Spleen (tissue), 11 donors: ENCODE results near the gene HOXC12. TPM values are rescaled to one million over a fixed set of nuclear protein-coding genes. Genes with fewer than 3 reads are reported as not detected.

ENCODE experiments used
- DNase-seq: peaks from one replicate; pipeline ENCODE4 v3.0.0-alpha.2; 2020
- H3K27ac ChIP-seq, 8 donors: fragments of 200-600 bp; sonication (generic) in 7 of 8; 1 replicate in 4 of 8; 2 replicates in 4 of 8; pipeline versions ENCODE4 v1.5.0 to v1.8.0; 2016 to 2021; ENCODE audit warnings: inconsistent platforms in 4 of 8, mild to moderate bottlenecking in 4 of 8, moderate library complexity in 1 of 8
- H3K27me3 ChIP-seq, 7 donors: fragments of 200-600 bp; sonication (generic) in 6 of 7; replicated peaks in 1 of 7; 1 replicate in 4 of 7; 2 replicates in 3 of 7; pipeline versions ENCODE4 v1.5.0 to v1.8.0; 2016 to 2021; ENCODE audit warnings: inconsistent platforms in 3 of 7, mild to moderate bottlenecking in 1 of 7
- H3K36me3 ChIP-seq, 6 donors: fragments of 200-600 bp; sonication (generic) in 5 of 6; 1 replicate in 4 of 6; 2 replicates in 2 of 6; pipeline versions ENCODE4 v1.5.0 to v1.8.0; 2016 to 2021; ENCODE audit warnings: inconsistent platforms in 2 of 6
- H3K4me1 ChIP-seq, 6 donors: fragments of 200-600 bp; sonication (generic) in 5 of 6; 1 replicate in 3 of 6; 2 replicates in 3 of 6; pipeline versions ENCODE4 v1.5.0 to v1.8.0; 2016 to 2021; ENCODE audit warnings: inconsistent platforms in 3 of 6
- H3K4me3 ChIP-seq, 8 donors: fragments of 200-600 bp; sonication (generic) in 7 of 8; 1 replicate in 4 of 8; 2 replicates in 4 of 8; pipeline versions ENCODE4 v1.5.0 to v1.8.0; 2016 to 2021; ENCODE audit warnings: inconsistent platforms in 4 of 8, mild to moderate bottlenecking in 4 of 8, moderate library complexity in 2 of 8
- H3K9me3 ChIP-seq, 8 donors: fragments of 200-600 bp; sonication (generic) in 7 of 8; 1 replicate in 4 of 8; 2 replicates in 4 of 8; pipeline versions ENCODE4 v1.5.0 to v1.8.0; 2016 to 2021; ENCODE audit warnings: inconsistent platforms in 4 of 8
- POLR2A ChIP-seq, 3 donors: fragments of 450-650 bp; IDR thresholded peaks; one replicate each; pipeline ENCODE4 v1.5.1; 2017; ENCODE audit warnings: antibody characterized with exemption in 3 of 3, mild to moderate bottlenecking in 1 of 3
- POLR2AphosphoS5 ChIP-seq, 3 donors: sonication (generic); formaldehyde crosslinking; IDR thresholded peaks; one replicate each; pipeline ENCODE4 v1.5.1; 2017; ENCODE audit warnings: antibody characterized with exemption in 3 of 3
- WGBS, 5 donors: extraction: QIAGEN DNeasy Blood & Tissue Kit in 3 of 5; methylation state at CpG; one replicate each; pipeline versions ENCODE4 v1.1.5 to v1.1.7; 2013 to 2018; 5-methylcytosine and 5-hydroxymethylcytosine counted together
- intact Hi-C: fragments of 100-400 bp; cut with DNase I; formaldehyde crosslinking; loops from one replicate; pipeline ENCODE4 v1.15.0; 2023; ENCODE audit warnings: low total_unique reads
- polyA plus RNA-seq, 3 donors: library from polyadenylated mRNA; stranded (reverse); fragments of 200-250 nt; gene quantifications; one replicate each; pipeline ENCODE4 v1.2.1, GENCODE V29; 2013
- total RNA-seq, 7 donors: library from RNA; depleted of rRNA in 3 of 7; stranded (reverse); fragments of >200 nt in 3 of 7; fragmentation: NEBNext Ultra II Directional in 4 of 7; extraction: Animal tissue kit (Norgen Biotek cat#: 25700) in 4 of 7; gene quantifications; one replicate each; pipeline versions ENCODE4 v1.1.0 to v1.2.1, GENCODE V29; 2016 to 2021
- TF ChIP-seq, protein P1 (sequence below), 11 experiments: fragments of 200-600 bp in 7 of 11; fragments of 450-650 bp in 4 of 11; sonication (generic) in 4 of 11; IDR thresholded peaks in 8 of 11; conservative IDR thresholded peaks in 3 of 11; 1 replicate in 7 of 11; 2 replicates in 4 of 11; pipeline versions ENCODE4 v1.4.0 to v1.8.0; 2016 to 2021; ENCODE audit warnings: antibody characterized with exemption in 11 of 11, inconsistent platforms in 4 of 11, mild to moderate bottlenecking in 1 of 11
- donor health status: healthy with polysubstance abuse.
- donor health status: DM: no; HTN: no; CAD: no; lungs with moderate emphysema.
- donor health status: DM: no; HTN: no; CAD: no.
- donor health status: Bipolar disorder and iron deficiency.
- donor health status: healthy.
- donor health status: DM: no; HTN: no; CAD: no.
- donor health status: DM: yes; HTN: yes; CAD: no.

The HOXC12 gene
- total and polyA plus RNA-seq, 10 donors, result not detected

DNA sequence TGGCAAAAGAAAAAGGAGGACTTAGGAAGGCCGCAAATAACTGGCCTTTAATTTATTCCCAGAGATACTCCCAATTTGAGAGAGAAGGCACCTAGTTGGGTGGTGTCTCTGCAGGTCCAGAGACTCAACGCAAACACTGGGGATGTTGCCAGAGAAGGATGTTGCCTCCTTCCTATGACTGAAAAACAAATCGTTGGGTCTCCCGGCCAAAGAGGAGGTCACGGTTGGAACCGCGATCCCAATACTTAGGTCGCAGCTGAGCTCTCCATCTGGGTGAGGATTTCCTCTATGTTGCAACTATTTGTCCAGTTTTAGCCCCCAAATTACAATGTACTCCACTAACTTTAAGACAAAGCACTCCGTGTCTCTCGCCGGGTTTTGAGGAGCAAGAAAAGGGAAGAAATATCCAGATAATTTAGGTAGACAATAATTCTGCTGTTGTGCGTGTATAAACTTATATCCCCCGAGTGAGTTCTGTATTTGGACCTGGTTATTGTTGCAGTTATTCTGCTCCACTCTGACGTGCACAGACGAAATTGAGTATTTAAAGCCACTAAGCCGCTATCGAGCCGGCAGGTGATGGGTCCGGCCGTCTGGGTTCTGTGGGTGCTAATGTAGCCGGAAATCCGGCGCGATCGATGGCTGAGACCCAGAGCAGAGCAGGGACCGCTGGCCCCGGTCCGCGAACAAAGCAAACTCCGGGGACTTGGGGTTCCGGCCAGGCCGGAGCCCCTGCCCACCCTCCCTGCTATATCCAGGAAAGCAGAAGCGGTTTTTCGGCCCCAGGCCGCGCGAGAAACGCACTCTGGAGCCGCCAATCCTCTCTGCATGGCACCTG, 5.7 kb downstream of the HOXC12 start:
- Histone ChIP-seq H3K27ac (no peak overlapping the region), H3K4me1 (peaks cover 0 to 55% (median 22%) of the 10 kb centered on the region in 6 donors), H3K4me3 (no peak overlapping the region), H3K27me3 (peaks cover 30 to 100% (median 100%) of the 10 kb centered on the region in 7 donors), H3K36me3 (no peaks in the 10 kb centered on the region), H3K9me3 (peaks cover 0 to under 1% (median 0%) of the 10 kb centered on the region in 8 donors)
- intact Hi-C loops, result no loop called here
- DNase-seq, result no peak
- TF ChIP-seq, protein P1, sequence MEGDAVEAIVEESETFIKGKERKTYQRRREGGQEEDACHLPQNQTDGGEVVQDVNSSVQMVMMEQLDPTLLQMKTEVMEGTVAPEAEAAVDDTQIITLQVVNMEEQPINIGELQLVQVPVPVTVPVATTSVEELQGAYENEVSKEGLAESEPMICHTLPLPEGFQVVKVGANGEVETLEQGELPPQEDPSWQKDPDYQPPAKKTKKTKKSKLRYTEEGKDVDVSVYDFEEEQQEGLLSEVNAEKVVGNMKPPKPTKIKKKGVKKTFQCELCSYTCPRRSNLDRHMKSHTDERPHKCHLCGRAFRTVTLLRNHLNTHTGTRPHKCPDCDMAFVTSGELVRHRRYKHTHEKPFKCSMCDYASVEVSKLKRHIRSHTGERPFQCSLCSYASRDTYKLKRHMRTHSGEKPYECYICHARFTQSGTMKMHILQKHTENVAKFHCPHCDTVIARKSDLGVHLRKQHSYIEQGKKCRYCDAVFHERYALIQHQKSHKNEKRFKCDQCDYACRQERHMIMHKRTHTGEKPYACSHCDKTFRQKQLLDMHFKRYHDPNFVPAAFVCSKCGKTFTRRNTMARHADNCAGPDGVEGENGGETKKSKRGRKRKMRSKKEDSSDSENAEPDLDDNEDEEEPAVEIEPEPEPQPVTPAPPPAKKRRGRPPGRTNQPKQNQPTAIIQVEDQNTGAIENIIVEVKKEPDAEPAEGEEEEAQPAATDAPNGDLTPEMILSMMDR (IDR thresholded peaks at IDR 0.05 in 8 of 11, conservative IDR thresholded peaks at IDR 0.05 in 3 of 11), result no peak
- TF ChIP-seq POLR2AphosphoS5 (IDR thresholded peaks at IDR 0.05) (no peak), POLR2A (IDR thresholded peaks at IDR 0.05) (no peak)
- 8 to 15% (median 9%) methylated on average over 25 to 39 of the region's 39 CpGs for WGBS, 5 donors

DNA sequence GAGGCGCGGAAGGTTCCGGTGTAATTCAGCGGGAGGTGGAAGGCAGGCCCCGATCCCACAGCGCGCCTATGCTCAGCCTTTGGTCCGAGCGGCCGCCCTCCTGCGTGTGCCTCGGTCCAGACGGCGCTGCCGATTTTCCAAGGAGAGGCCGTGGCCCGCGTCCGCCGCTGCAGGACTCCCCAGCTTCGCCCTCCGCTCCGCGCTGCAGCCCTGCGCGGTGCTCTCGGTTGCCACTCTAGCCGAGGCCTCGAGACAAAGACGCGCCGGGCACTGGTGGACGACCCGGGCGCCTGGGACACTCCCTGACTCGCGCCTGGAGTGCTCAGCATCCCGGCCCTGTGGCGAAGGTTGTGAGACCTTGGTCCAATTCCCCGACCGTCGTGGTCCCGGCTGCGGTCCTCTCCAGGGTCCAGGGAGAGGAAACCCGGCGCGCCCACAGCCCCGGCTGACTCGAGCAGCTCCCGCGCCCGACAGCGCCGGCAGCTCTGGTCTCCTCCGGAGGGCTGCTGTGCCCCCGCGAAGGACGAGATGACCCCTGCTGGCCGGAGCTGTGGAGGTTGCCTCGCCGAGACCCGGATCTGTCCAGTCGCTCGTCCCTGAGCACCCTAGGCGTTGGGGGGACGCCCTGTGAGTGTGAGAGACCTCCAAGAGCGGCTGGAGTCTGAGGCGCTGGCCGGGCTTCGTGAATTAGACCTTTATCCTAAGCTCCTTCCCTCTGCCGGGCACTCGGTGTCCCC, 6.5 kb downstream of the HOXC12 start:
- Histone ChIP-seq H3K36me3 (no peaks in the 10 kb centered on the region), H3K27ac (no peak overlapping the region), H3K4me3 (no peak overlapping the region), H3K9me3 (no peaks in the 10 kb centered on the region), H3K27me3 (peaks cover 30 to 100% (median 100%) of the 10 kb centered on the region in 7 donors), H3K4me1 (peaks cover 0 to 55% (median 29%) of the 10 kb centered on the region in 6 donors)
- peak; percentile 64 for DNase-seq
- TF ChIP-seq POLR2AphosphoS5 (IDR thresholded peaks at IDR 0.05), result no peak
- TF ChIP-seq, protein P1 (IDR thresholded peaks at IDR 0.05 in 8 of 11, conservative IDR thresholded peaks at IDR 0.05 in 3 of 11), result no peak
- no peak for TF ChIP-seq POLR2A (IDR thresholded peaks at IDR 0.05)
- intact Hi-C loops, result no loop called here
- 3 to 5% (median 4%) methylated on average over 17 to 72 of the region's 72 CpGs for WGBS, 5 donors

DNA sequence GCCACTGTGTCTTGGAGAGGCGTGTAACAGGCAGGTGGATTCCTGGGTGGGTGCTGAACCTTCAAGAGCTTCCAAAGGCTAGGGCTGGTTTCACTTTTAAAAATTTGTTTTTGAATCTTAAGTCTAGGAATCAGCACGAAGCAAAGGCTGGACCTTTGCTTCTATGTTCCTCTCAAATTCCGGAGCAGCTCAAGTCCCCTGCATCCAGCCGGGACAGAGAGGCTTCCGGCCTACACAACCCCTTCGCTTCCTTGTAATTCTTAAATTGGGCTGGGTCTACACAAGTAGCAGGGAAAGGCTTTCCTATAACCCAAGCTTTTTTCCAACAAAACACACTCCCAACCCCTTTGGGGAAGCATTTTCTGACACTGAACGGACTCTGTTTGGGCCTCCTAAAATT, 8.3 kb downstream of the HOXC12 start:
- H3K4me1 ChIP-seq, result peaks cover 0 to 53% (median 29%) of the 10 kb centered on the region in 6 donors
- H3K36me3 ChIP-seq, result no peaks in the 10 kb centered on the region
- TF ChIP-seq POLR2AphosphoS5 (IDR thresholded peaks at IDR 0.05) (no peak), POLR2A (IDR thresholded peaks at IDR 0.05) (no peak)
- TF ChIP-seq, protein P1 (IDR thresholded peaks at IDR 0.05 in 8 of 11, conservative IDR thresholded peaks at IDR 0.05 in 3 of 11), result no peak
- no peaks in the 10 kb centered on the region for H3K9me3 ChIP-seq
- H3K4me3 ChIP-seq, result no peak overlapping the region
- WGBS, 5 donors, result 16 to 24% (median 18%) methylated on average over 7 of the region's 7 CpGs
- intact Hi-C loops, result no loop called here
- DNase-seq, result no peak
- H3K27me3 ChIP-seq, result peaks cover 22 to 100% (median 100%) of the 10 kb centered on the region in 7 donors
- H3K27ac ChIP-seq, result no peak overlapping the region
